ENCODE measurements around the gene ULK3. TPM values are rescaled to one million over a fixed set of nuclear protein-coding genes. Genes with fewer than 3 reads are reported as not detected.
"Not testable (repeated sequence)": the region's sequence is repeated elsewhere in the genome, so short reads cannot be mapped to it uniquely, and the experiment has no call there.

Gene ULK3
- 55.4 and 59.6 TPM in 2 replicates for total RNA-seq

- intact Hi-C loops (cut with micrococcal nuclease): loop anchor here (1.0 to 2.0 kb wide), 5 partner anchors 27 to 95 kb away; partner anchors contain the start of genes COX5A and FAM219B
Measured at GRCh38 chr15:74842581-74843444, at the start of gene ULK3. Gene ULK3 (minus strand): TSS chr15:74843156. CDS start chr15:74843105, 51 bp downstream.

DNA sequence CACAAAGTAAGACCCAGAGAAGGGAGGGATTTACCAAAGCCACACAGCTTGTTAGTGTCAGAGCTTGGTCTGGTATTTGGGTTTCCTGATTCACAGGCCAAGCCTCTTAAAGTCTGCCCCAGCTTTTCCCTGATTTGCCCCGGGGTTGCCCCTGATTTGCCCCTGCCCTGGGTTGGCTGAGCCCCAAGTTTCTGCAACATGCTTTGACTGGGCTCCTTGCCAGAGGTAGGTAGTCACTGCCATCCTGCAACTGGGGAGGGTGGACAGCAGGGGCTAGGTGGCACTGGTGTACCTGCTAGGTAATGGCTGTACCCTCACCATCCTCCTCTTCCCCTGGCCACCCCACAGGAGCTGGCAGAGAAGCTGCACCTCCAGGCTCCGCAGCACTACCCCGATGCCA, 49.4 kb upstream of the ULK3 start:
- intact Hi-C loops (cut with micrococcal nuclease): no loop called here

GRCh38 chr15:74891469-74891868, 48.5 kb upstream of the ULK3 start:
- intact Hi-C loops (cut with micrococcal nuclease): loop anchor here (2.0 kb wide), 1 partner anchor 15 kb away; the partner anchor contains the start of gene FAM219B

DNA sequence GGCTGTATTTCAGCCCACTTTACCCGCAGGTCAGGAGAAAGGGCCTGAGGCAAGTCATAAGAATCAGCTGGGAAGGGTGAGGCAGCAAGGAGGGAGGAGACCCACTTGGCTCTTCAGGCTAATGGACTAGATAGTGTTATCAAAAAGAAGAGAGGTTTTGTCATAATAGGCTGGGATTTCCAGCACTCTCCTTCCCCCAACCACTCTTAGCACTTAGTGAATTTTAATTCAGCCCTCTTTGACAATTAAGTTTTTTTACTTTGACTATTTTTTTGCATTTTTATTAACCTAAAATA, 47.7 kb upstream of the ULK3 start:
- intact Hi-C loops (cut with micrococcal nuclease): loop anchor here (1.0 to 2.0 kb wide), 2 partner anchors 16 to 17 kb away; partner anchors contain the start of genes FAM219B and SCAMP2

DNA sequence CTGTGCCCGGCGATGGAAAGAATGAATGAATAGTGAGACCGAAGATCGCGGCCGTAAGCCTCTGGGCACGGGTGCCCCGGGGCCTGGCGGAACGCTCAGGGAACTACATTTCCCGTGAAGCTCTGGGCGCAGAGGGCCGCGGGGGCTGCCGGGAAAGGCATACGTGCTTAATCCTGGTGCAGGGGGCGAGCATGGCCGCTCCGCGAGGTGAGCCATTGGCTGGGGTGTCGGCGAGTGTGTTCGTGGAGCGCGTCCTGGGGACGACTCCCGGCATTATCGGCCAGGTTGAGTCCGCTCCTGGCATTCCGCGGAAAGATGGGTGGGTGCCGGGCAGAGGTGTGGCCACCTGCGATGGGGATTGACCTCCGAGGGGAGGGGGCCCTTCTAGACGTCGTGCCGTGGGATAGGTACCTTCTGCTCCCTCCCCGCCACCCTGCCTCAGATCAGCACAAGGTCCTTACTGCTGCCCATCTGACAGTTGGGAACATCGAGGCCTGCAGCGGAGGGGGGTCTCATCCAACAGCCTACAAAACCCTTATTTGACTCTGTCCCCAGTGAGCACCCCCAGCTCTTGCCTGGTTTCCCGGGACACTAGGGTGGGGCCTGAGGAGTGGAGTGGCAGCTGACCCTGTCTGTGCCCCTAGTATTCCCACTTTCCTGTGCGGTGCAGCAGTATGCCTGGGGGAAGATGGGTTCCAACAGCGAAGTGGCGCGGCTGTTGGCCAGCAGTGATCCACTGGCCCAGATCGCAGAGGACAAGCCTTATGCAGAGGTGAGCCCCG, 47.1 kb upstream of the ULK3 start, which contains the start of gene MPI:
TSS of gene MPI (plus strand) at position 160 of the 782 bp plus-strand sequence. CDS start at position 192, 32 bp downstream.
- intact Hi-C loops (cut with micrococcal nuclease): loop anchor here (1.0 to 2.0 kb wide), 2 partner anchors 17 kb away; partner anchors contain the start of genes FAM219B and SCAMP2

DNA sequence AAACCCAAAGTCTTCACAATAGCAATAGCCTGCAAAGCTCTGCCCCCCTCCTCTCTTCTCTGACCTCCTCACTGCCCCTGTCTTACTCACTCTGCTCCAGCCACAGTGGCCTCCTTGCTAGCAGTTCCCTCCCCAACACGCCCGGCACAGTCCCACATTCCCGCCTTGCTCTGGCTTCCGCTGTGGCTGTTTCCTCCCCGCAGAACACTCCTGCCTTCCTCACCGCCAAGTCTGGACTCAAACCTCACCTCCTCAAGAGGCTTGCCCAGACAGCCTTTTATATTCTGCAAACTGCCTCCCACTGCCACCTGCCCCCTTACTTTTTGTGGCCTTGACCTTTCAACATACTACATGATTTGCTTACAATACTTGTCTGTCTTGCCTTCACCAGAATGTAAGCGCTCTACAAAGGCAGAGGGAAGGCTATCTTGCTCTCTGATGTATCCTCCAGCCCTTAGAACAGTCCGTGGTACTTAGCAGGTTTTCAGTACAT, 46.5 kb upstream of the ULK3 start:
- intact Hi-C loops (cut with micrococcal nuclease): no loop called here

DNA sequence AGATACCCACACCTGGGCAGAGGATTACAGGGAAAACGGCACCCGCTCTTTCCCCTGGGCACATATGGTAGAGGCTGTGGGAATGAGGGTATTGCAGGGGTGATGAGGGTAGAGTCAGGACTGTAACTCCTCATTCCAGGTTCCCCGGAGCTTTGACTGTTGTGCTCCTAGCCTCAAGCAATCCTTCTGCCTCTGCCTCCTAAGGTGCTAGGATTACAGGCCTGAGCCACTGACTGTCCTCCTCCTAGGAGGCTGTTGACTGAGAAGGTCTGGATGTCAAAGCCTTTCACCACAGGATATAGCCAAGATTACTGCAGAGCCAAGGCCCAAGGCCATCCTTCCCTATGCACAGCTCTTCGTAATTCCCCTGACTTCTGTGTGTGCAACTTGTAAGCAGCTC, 45.8 kb upstream of the ULK3 start:
- intact Hi-C loops (cut with micrococcal nuclease): no loop called here

DNA sequence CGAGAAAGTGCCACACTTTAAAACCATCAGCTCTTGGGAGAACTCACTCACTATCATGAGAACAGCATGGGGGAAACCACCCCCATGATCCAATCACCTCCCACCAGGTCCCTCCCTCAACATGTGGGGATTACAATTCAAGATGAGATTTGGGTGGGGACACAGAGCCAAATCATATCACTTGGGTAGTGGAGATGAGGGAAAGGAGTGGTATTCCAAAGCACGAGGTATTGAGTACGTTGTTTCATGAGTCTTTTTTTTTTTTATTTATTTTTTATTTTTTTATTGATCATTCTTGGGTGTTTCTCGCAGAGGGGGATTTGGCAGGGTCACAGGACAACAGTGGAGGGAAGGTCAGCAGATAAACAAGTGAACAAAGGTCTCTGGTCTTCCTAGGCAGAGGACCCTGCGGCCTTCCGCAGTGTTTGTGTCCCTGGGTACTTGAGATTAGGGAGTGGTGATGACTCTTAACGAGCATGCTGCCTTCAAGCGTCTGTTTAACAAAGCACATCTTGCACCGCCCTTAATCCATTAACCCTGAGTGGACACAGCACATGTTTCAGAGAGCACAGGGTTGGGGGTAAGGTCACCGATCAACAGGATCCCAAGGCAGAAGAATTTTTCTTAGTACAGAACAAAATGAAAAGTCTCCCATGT, 44.7 kb upstream of the ULK3 start:
- intact Hi-C loops (cut with micrococcal nuclease): not testable (repeated sequence)

GRCh38 chr15:74885461-74885860, 42.5 kb upstream of the ULK3 start:
- intact Hi-C loops (cut with micrococcal nuclease): no loop called here

- intact Hi-C loops (cut with micrococcal nuclease): no loop called here
Measured at GRCh38 chr15:74884428-74885223, 41.7 kb upstream of the ULK3 start.

DNA sequence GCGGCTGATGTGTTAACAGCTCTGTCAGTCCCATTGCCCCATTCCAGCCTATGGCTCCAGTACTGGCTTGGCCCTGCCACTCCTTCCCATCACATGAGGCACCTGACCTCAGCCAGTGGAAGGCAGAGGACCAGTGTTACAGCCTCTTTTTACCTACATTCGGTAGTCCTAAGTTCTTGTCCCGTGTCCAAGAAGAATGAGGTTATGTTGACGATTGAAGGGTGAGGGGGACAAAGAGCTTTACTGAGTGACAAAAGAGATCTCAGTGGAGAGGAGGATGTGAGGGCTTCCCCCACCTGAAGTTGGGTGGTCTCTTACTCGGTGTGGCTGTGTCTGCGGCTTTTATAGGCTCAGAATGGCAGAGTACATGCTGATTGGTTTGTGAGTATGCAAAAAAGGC, 39.6 kb upstream of the ULK3 start:
- intact Hi-C loops (cut with micrococcal nuclease): no loop called here

DNA sequence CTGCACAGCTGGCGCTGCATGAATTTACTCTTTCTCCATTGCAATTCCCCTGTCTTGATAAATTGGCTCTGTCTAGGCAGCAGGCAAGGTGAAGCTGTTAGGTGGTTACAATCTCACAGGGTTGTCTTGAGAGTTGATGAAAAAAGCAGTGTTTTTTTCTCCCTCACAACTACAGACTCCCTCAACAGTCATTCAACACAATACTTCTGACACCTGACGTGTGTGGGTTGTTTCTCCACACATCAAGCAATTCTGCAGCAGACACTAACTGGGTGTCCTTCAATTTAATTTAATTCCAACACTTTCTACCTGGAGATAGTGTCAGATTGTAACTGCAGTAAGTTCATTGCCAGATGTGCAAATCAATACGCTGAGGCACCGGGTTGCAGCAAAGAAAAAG, 35.3 kb upstream of the ULK3 start:
- intact Hi-C loops (cut with micrococcal nuclease): no loop called here

DNA sequence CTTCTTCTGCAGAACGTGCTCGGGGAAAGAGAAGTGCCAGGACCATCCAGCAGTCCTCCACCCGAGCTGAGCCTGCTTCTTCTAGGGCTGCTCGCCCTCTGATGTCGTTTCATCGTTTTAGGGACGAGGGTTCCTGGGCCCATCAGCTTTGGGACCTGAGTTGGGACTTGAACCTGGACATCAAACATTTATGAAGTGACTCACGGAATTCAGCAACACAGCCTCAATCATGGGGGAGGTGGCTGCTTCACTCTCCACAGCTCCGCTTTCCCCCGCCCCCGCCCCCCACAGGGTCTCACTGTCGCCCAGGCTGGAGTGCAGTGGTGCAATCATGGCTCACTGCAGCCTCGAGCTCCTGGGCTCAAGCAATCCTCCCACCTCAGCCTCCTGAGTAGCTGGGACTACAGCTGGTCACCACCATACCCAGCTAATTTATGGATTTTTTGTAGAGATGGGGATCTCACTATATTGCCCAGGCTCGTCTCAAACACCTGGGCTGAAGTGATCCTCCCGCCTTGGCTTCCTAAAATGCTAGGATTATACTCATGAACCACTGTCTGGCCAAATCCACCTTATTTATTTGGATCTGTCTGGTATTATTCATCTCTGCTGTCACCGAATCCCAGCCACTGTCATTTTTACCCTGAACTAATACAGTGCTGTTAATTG, 30.9 kb upstream of the ULK3 start:
- intact Hi-C loops (cut with micrococcal nuclease): loop anchor here (1.0 to 5.0 kb wide), 5 partner anchors 16 to 332 kb away; partner anchors contain the start of genes ARID3B, COX5A, FAM219B and MPI

- intact Hi-C loops (cut with micrococcal nuclease): loop anchor here (1.0 to 5.0 kb wide), 5 partner anchors 17 to 331 kb away; partner anchors contain the start of genes ARID3B, COX5A, FAM219B and MPI
Measured at GRCh38 chr15:74873036-74873755, 30.2 kb upstream of the ULK3 start, which contains the start of gene SCAMP2. Gene SCAMP2 (minus strand): TSS chr15:74873365. CDS start chr15:74873255, 110 bp downstream.

GRCh38 chr15:74872702-74873035, 29.7 kb upstream of the ULK3 start:
- intact Hi-C loops (cut with micrococcal nuclease): loop anchor here (1.0 to 5.0 kb wide), 5 partner anchors 18 to 330 kb away; partner anchors contain the start of genes ARID3B, COX5A, FAM219B and MPI

DNA sequence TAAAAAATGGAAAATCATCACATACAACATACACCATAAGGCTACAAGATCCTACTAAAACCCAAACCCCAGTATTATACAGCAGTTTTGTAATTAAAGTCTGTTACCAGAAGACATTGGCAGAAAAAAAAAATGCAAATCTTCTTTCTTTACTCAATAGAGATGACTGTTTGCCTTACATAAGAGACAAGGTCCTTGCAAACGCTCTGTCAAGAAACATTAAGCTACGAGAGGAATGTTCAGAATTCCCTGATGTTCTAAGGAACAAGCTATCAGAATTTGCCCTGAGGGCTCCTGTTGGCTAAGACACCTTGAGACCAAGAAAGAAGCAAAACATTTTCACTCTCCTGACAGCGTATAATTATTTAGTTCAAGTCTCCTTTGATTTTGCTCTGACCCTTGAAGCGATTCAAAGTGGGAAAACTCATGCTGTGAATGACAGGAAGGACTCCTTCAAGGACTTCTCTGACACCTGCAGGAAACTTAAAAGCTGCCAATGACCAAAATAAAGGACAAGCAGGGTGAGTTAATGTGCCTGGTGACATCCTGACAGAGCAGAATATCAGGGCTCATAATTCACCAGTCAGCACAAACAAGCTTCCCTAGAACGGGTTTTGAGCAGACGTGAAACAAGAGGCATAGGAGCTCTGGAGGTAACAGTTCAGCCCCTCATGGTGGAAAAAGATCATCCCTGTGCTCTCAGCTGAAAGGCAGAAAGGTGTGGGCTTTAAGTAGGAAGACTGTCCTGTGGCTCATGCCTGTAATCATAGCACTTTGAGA, 27.7 kb upstream of the ULK3 start:
- intact Hi-C loops (cut with micrococcal nuclease): loop anchor here (1.0 to 5.0 kb wide), 3 partner anchors 27 to 328 kb away; partner anchors contain the start of genes ARID3B, FAM219B and ULK3

DNA sequence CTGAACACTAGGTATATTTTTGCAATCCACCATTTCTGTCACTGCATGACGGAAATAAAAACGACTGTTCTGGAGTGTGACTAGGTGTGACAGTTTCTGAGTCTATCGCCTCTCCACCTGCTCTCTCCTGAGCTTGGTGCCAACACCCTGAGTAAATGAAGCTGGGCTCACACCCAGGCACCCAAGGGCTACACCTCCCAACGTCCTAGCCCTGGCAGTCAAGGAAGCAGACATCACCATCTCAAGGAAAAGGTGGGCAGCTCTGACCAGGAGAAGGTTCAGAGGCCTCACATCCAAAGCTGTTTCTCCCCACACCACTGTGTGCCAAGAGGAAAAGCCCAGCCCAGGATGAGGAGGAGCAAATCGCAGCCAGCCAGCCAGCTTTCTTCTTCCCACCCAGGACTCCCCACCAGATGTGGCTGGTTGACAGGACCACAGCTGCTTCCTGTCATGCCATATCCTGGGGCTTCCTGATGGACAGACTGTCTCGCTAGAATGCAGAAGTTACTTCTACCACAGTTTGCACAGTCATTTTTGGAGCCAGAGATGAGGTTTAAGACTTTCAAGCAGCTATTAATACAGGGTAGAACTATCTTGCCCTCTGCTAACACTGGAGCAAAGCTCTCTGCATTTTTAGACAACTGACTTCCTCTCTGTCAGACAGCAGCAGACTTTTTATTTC, 26.9 kb upstream of the ULK3 start:
- intact Hi-C loops (cut with micrococcal nuclease): loop anchor here (1.0 to 5.0 kb wide), 3 partner anchors 27 to 328 kb away; partner anchors contain the start of genes ARID3B, FAM219B and ULK3

Data from T-helper 2 cell treated with Interferon-gamma antibody and Interleukin-4, amounts not matched to agents 100 ng/mL and 5 ng/mL, for 36 hours (primary cell).